ENCODE data around the gene SLC41A1. TPM values are rescaled to one million over a fixed set of nuclear protein-coding genes. Genes with fewer than 3 reads are reported as not detected.

Gene SLC41A1
- polyA plus RNA-seq, 1 donor = 30.5 TPM

DNA sequence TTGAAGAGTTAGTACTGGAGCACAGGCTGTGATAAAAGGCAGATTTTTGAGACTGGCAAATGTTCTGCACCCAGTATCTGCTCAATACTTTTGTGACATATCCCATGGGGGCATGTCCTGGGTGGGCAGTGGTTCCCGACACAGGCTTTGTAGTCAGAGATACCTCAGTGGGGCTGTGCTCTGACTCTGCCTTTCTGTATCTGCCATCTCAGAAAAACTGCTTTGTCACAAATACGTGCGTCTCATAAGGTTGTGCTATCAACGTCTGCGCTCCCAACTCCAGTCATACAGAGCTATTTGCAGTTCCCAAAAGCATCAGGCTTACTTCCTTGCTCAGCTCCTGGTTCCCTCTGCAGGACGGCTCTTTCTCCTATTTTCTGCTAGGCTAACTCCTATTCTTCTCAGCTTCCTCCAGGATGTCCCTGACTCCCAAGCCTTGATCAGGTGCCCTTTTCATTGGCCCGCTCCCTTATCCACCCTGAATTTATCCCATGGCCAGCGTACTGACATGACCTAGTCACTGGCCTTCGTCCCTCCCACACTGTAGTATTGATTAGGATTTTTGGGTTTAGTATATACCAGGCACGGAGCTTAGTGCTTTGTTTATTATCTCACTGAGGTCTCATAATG, 25.6 kb downstream of the SLC41A1 start:
- no peak for DNase-seq (ENCODE audit: low read depth)

DNA sequence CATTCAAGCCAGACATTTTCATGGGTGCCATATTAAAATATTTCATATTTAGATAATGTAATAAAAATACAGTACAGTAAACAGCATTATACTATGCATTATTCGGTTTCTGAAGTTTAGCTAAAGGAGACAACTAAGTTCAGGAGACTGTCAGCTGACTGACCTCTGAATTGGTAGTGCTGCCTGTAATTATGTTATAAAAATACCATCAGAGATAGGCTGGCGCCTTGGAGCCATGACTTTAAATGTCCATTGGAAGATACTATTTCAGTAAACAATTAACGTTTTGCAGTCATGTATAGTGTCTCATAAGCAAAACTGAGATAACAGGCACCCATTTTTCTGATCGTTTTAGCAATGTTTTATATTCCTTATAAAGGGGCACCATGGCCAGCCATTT, 26.4 kb downstream of the SLC41A1 start:
- no peak for DNase-seq (ENCODE audit: low read depth)

DNA sequence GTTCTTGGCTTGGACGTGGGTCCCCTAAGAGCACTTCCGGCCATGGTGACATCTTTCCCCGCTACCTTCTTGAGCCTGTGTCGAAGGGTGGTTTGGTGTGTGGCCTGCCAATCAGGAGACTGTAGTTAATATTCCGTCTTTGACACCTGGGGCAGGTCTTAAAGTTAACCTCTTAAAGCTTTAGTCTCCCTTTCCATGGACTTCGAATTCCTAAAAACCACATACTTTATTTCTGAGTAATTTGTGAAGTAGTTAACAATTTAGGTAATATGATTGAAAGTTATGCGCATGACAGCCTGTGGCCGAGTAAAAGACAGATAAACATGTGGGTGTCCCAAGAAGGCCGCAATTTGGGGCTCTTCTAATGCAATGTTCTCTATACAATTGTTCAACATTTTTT, 27.6 kb downstream of the SLC41A1 start:
- no peak for DNase-seq (ENCODE audit: low read depth)

DNA sequence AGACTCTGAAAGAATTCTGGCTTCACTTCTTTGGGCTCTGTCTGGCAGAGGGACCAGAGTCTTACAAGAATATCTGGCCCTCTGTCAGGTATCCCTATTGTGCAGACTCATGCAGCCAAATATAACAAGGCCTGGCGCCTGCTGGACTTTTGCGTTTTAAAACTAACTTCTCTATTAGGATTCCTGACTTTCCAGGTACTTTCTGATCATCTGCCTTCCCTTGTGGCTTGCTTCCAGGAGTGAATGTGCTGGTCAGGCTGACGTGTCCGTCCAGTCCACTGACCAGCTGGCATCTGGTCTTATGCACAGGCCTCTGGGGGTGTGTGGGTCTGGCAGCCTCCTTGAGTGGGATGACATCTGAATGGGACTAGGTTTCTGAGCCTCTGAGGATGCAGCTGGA, 29.1 kb downstream of the SLC41A1 start:
- DNase-seq (ENCODE audit: low read depth) = no peak

DNA sequence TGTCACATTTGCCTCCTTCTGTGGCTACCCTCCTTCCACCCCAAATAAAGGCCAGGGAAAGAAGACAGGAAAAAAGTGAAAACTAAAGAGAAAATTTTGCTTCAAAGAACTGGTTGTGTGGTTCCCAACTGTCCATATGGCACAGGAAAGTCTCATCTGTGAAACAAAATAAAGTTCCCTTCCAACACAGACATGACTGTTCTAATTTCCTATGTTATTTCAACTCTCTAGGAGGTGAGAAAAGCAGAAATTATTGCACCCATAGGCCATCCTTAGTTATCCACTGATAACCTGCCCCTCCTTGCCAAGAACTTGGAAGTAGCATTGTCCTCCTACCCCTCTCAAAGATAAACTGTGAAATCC, 29.6 kb downstream of the SLC41A1 start:
- DNase-seq (ENCODE audit: low read depth) = no peak

DNA sequence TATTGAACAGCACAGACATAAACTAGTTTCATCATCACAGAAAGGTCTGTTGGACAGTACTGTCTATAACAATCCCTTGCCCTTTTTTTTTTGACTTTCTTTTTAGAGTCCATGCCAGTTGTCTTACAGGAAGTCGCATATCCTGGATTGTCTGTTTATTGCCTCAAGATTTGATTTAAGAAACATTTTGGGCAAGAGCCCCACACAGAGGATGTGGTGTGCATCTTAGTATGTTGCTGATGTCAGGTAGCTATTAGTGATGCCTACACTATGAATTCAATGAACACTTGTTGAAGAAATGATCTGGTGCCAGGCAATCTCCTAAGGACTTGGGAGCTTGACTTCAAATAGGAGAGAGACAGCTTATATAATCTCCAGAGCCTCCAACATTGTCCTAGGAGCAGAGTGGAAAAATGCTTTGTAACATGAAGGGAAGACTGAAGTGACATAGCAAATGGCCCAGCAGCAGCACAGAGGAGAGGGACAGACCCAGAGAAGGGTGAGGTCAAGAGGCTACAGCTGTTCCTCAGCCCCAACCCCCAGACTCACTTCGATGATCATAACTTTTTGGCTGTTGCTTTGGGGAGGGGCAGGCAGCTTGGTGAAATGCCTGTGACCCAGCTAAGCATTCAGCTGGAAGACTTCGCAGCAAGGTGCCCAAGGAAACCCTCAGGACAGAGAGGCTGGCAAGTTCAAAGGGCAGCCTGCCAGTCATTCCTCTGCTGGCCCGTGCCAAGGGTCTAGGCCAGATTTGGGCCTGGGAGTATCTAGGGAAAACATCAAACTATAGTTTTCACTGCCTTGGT, 30.2 kb downstream of the SLC41A1 start:
- DNase-seq (ENCODE audit: low read depth) = no peak

DNA sequence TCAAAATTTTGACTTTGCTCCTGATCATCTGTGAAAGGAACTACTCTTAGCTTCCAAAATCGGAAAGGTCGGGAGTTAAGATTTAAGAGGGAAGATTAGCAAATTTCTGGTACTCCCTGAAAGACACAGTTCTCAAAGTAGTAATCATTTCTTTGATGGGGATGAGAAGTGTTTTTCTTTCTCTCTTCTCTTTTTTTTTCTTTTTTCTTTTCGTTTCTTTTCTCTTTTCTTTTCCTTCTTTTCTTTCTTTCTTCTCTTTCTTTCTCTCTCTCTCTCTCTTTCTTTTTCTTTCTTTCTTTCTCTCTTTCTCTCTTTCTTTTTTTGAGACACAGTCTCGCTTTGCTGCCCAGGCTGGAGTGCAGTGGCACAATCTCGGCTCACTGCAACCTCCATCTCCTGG, 32.7 kb downstream of the SLC41A1 start:
- no peak for DNase-seq (ENCODE audit: low read depth)

DNA sequence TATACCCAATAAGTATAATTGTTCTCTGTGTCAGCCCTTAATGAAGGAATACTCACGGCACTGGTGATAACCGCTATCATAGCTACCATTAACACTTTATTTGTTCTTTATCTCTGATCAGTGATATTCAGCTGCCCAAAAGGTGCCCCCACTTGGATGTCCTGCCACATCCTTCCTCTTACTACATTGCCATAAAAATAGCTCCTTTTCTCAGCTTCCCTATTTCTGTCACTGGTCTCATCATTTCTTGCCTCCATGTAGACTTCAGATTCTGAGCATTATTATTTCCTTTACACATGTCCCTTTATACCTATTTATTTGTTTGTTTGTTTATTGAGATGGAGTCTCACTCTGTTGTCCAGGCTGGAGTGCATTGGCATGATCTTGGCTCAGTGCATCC, 35.0 kb downstream of the SLC41A1 start:
- DNase-seq (ENCODE audit: low read depth) = no peak

DNA sequence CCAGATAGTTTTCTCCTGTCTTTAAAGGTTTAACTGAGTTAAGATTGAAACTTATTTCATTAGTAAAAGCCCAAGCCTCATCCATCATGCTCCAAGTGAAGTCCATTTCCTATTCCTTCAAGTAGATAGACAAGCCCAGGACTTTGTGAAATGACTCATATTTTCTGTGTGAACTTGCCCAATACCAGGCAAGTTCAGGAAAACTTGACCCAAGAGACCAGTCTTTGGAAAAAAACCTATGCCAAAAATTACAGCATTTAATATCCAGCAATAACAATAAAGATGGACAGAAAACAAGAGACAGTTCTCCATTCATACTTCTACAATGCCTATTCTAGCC, 37.3 kb downstream of the SLC41A1 start:
- no peak for DNase-seq (ENCODE audit: low read depth)

DNA sequence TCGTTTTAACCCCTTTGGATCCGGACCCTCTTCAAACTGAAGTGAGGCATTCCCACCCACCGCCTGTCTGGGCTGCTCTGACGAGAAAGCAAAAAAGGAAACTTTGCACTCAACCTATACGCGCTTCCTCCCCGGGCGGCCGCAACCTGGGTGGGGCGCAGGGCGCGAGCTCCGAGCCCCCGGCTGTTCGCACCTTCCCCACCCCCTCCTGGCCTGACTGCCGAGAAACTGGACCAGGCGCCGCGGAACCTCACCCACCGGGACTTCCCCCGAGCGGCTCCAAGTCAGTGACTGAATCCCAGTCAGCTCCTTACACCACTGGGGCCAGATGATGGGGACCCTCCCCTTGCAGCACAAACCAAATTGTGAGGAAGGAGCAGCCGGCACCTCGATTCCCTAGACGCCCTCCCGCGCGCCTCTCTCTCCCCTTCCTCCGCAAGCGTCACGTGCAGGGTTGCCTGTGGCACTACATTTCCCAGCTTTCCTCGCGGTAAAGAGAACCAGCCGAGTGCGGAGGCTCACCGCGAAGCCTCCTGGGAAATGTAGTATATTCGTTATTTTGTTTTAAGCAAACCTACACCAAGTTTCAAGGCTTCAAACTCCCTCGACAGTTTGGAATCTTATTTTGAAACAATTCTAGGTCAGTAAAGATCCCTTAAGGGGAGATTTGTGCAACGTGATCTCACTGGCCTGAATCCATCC, 37.8 kb downstream of the SLC41A1 start, which contains the start of gene RAB29:
Gene RAB29 (minus strand): TSS at position 468 of the 702 bp plus-strand sequence. CDS start 526 bp downstream, outside the sequence.
- DNase-seq (ENCODE audit: low read depth) = peak; percentile 74

DNA sequence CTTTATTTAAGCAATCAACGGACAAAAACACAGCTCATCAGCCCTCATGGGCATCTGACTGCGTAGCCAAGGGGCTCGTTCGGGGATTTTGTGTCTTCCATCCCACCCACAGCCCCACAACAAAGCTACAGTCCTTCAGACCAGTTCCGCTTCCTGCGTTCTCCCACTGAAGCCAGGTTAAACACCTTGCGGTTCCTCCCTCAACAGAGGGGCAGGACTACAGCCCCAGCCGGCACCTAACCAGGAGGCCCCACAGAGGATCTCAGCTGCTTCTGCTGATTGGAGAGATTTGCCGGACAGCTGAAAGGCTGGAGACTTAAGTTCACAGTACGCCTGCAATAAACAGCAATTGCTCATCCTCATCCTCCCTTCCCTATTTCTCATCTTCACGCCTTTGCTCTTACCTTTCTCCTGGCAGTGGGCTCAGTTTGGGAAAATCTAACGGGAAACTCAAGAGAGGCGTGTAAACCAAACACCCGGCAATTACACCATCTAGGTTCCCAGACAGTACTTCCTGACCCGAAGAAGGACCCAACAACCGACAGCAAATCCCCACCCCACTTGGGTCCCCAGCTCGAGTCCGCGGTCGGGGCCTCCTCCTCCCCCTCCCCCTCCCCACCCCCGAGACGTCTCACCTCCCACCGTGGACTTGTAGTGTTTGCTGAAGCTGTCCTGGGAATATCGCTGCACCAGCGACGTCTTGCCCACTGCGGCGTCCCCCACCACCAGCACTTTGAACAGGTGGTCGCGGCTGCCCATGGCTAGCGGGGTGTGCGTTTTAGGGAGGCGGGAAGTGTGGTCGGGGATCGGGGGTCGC, 38.6 kb downstream of the SLC41A1 start:
- no peak for DNase-seq (ENCODE audit: low read depth)

DNA sequence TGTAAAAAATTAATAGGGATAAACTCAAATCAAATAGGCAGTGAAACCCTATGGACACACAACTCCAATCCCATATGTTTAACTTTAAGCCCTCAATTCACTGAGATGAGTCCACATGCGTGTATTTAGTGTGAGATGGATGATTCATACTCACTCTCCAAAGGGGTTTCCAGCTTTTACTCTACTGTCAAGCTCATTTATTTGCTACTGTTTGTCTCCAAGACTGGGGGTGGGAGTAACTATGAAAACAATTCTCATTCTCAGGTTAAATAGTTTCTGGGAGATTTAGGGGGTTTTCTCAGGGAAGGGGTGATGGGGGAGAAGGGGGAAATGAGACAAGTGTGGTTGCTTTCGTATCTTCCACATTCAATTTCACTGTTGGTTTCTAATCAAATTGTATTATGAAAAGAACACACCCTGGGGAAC, 40.4 kb downstream of the SLC41A1 start:
- DNase-seq (ENCODE audit: low read depth) = no peak

DNA sequence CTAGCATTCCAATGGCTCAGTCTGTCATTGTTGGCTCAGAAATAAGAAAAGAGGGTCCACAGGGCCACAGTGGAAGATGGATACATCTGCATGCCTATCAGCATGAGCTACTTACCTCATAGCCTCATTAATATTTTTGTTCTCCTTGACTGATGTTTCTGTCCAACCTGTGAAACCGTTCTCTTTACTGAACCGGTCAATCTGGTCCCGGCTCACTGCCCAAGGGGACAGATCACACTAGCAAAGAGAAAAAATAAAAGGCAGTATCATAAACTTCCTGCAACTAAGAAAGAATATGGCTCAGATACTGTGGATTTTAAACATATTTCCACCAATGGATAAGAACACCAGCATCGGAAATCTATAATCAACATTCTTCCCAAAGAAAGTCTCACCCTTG, 42.4 kb downstream of the SLC41A1 start:
- no peak for DNase-seq (ENCODE audit: low read depth)

DNA sequence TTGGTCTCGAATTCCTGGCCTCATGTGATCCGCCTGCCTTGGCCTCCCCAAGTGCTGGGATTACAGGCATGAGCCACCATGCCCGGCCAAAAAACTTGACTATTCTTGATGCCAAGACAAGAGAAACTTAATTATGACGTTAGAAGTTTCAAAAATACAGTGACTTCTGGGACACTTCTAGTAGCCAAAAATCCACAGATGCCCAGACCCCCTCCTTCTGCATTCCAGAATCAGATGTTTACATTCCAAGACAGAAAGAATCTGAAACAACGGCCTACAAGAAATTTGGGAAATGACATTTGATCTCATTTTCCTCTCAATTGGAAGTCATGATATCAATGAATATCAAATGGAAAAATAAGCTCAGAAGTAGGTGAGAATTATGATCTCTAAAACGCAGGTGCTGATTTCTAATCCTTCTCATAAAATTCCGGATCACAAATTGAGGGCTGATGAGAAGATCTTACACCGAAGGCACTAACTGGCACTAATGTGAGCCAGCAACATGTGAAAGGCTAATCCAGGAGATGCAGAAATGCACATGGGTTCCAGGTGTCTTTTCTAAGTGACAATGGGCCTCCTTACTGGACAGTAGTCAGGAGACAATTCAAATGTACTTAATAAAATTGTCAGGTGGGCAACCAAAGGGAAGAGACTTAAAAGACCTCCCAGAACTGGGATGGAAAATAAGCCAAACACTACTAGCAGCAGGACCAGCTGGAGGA, 43.2 kb downstream of the SLC41A1 start:
- DNase-seq (ENCODE audit: low read depth) = no peak

DNA sequence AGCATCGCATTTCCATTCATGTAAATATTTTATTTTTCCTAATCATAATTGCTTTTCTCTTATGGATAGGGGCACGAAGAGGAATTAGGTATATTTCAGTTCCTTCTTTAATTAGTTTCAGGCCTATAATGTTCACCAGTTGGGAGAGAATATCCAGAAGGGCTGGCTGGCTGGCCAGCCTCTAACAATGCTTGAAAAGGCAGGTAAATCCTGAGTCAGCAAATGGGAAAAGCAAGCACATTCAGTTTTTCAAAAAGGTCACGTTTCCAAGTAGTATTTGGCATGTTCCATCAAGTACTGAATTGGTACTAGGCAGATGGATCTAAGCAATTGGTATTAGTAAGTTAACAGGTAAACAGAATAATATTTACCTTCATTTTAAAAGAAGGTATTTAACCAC, 45.8 kb downstream of the SLC41A1 start:
- no peak for DNase-seq (ENCODE audit: low read depth)

DNA sequence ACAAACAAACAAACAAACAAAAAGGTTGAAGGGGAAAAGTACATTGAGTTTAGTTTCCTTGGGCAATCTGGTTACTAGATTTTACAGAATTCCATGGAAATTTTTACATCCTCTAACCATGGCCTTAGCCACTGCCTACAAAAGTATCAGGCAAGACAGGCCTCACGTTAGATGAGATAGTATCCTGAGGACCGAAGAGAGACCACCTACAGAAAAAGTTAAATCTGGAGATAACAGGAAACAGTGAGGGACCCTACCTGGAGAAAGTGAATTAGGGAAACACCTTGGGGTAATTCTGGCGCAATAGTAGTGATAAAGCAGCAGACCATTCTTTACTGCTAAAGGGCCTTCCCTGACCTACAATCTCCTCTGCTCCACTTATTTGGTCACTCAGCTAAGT, 46.4 kb downstream of the SLC41A1 start:
- no peak for DNase-seq (ENCODE audit: low read depth)

DNA sequence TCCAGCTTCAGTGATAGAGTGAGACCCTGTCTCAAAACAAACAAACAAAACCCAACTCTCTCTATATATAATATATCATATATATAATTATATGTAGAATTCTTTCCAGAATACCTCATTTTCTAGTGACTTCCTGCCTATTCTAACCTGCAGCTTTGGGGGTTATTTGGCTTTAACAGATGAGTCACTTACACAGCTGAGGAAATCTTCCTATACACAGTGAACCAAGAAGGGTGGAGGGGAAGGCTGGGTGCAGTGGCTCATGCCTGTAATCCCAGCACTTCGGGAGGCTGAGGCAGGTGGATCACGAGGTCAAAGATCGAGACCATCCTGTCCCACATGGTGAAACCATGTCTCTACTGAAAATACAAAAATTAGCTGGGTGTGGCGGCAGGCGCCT, 47.0 kb downstream of the SLC41A1 start:
- no peak for DNase-seq (ENCODE audit: low read depth)

DNA sequence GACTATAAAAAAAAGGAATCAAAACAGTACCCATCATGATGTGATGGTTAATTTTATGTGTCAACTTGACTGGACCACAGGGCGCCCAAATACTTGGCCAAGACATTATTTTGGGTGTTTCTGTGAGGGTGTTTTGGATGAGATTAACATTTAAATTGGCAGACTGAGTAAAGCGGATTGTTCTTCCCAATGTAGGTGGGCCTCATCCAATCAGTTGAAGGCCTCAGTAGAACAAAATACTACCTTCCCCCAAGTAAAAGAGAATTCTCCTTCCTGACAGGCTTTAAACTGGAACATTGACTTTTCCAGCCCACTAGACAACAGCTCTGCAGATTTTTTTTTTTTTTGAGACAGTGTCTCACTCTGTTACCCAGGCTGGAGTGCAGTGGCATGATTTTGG, 48.4 kb downstream of the SLC41A1 start:
- no peak for DNase-seq (ENCODE audit: low read depth)

DNA sequence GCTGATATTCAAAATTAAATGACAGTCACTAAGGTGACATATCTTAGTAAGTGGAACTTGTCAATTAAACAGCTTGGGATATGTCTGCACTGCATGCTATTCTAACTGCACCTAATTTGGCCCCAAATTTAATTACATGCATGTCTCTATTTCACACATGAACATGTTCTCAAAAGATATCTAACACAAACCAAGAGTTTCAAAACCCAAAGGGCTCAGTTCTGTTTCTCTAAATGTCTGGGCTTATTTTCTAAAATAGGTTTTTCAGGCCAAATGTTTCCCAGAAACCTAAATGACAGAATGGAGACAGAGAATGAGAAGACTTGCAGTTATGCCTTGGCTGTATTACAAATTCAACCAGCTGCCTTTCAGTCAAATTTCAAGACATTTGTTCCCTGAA, 49.0 kb downstream of the SLC41A1 start:
- DNase-seq (ENCODE audit: low read depth) = no peak

DNA sequence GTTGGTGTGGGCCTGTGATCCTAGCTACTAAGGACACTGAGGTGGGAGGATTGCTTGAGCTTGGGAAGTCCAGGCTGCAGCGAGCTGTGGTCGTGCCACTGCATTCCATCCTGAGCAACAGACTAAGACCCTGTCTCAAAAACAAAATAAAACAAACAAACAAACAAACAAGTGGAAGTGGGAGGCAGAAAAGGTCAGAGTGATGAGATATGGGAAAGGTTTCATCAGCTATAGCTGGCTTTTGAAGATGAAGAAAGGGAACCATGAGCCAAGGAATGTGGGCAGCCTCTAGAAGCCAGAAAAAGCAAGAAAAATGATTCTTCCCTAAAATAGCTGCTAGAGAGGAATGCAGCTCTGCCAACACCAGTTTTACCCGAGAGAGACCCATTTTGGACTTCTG, 52.4 kb downstream of the SLC41A1 start:
- DNase-seq (ENCODE audit: low read depth) = no peak

DNA sequence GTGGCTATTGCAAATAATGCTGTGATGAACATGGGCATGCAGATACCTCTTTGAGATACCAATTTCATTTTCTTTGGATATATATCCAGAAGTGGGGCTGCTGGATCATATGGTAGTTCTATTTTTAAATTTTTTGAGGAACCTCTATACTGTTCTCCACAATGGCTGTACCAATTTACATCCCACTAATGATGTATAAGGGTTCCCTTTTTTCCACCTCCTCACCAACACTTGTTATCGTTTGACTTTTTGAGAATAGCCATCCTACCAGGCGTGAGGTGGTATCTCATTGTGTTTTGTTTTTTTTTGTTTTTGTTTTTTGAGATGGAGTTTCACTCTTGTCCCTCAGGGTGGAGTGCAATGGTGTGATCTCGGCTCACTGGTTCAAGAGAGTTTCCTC, 56.4 kb downstream of the SLC41A1 start:
- no peak for DNase-seq (ENCODE audit: low read depth)
